ENCODE data around the gene MYO9A. TPM values are rescaled to one million over a fixed set of nuclear protein-coding genes. Genes with fewer than 3 reads are reported as not detected.
"Not testable (repeated sequence)": the region's sequence is repeated elsewhere in the genome, so short reads cannot be mapped to it uniquely, and the experiment has no call there.

MYO9A gene
- total RNA-seq, 1 donor from 2014 or later = 16.6 TPM

- intact Hi-C loops (cut with micrococcal nuclease) = not testable (repeated sequence)
Measured at GRCh38 chr15:72053297-72053696, 64.7 kb downstream of the MYO9A start.

DNA sequence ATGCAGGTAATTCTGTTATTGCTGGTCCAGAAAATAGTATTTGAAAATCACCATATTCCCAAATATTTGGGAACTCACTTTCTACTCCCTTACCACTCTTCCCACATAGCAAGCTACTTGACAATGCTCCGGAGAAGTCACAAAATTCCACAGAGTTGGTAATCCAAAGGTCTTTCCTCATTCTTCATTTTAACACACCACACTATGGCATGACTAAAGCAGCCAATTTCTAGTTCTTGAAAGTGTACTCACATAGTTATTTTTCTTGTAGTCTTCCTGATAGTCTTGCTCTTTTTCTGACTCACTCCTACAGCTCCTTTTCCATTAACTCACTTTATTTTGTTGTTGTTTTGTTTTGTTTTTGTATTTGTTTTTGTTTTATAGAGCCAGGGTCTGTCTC, 67.2 kb downstream of the MYO9A start:
- intact Hi-C loops (cut with micrococcal nuclease) = no loop called here

- intact Hi-C loops (cut with micrococcal nuclease) = no loop called here
Measured at GRCh38 chr15:72047020-72047419, 70.9 kb downstream of the MYO9A start.

DNA sequence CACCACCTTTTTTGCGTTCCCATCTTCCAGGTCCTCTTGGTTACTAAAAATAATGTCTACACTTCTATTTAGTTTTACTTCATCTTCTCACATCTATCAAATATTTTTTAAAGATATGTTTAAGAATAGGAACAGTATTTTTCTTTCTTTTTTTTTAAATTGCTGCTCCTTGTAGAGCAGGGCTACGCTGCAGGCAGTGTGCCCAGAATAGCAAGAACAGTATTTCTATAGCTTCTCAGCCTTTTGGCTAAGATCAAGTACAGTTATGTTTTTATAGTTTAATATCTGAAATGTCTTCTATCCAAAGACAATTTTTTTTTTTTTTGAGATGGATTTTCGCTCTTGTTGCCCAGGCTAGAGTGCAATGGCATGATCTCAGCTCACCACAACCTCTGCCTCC, 73.0 kb downstream of the MYO9A start:
- intact Hi-C loops (cut with micrococcal nuclease) = no loop called here

- intact Hi-C loops (cut with micrococcal nuclease) = no loop called here
Measured at GRCh38 chr15:72042865-72043264, 75.1 kb downstream of the MYO9A start.

DNA sequence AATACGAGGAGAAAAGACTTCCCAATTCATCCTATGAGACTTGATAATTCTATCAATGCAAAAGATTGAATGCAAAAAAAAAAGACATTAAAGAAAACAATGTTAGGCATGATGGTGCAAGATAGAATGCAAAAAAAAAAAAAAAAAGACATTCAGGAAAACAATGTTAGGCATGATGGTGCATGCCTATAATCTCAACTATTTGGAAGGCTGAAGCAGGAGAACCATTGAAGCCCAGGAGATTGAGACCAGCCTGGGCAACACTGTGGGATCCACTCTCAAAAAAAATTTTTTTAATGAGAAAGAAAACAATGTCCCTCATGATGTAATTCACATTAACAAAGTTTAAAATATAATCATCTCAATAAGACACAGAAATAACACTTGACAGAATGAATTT, 75.9 kb downstream of the MYO9A start:
- intact Hi-C loops (cut with micrococcal nuclease) = no loop called here

- intact Hi-C loops (cut with micrococcal nuclease) = no loop called here
Measured at GRCh38 chr15:72037321-72037720, 80.6 kb downstream of the MYO9A start.

- intact Hi-C loops (cut with micrococcal nuclease) = no loop called here
Measured at GRCh38 chr15:72034859-72035650, 82.9 kb downstream of the MYO9A start.

DNA sequence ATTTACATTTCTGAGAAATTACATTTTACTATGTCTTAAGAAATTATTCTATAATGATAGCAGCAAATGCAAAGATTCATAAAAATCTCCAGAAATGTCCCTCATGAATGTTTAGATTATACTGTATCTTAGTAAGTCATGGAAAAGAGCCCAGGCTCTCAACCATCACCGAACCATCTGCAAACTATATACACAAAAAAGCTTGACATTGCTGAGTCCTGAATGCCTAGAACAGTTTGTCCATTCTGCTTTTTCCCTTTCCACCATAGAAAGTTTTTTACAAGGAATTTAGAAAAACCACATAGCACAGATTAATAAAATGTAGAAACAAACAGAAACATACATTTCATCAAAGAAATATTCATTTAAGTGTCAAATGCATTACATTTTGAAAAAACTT, 83.6 kb downstream of the MYO9A start:
- intact Hi-C loops (cut with micrococcal nuclease) = no loop called here

DNA sequence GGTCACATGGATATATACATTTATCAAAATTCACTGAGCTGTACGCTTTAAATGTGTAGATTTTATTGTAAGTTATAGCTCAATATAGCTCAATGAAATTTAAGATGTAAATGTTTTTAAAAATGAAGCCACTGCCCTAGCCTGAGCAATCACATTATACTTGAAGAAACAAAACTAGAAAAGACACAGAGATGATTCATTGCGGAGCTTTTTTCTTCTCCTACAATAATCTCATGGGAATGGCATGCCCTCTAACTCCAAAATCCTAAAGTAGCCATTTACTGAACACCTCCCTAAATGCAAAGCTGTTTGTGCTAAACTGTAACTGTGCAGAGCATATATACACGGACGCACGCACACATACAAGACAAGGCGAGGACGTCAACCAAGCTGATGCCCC, 84.2 kb downstream of the MYO9A start:
- intact Hi-C loops (cut with micrococcal nuclease) = no loop called here

DNA sequence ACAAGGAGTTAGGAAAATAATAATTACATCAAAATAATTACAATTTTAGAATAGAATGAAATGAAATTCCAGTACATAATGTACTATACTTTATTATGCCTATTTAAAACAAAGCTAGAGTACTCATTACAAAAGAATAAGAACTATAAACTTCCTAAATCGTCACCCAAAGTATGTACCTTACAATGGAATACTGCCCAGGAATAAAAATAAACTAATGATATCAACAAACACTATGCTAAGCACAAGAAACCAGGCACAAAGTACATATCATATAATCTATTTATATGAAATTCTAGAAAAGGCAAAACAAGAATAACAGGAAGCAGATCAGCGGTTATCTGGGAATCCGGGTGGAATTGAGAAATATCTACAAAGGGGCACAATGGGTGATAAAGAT, 84.7 kb downstream of the MYO9A start:
- intact Hi-C loops (cut with micrococcal nuclease) = no loop called here

- intact Hi-C loops (cut with micrococcal nuclease) = no loop called here
Measured at GRCh38 chr15:72021604-72022003, 96.3 kb downstream of the MYO9A start.

DNA sequence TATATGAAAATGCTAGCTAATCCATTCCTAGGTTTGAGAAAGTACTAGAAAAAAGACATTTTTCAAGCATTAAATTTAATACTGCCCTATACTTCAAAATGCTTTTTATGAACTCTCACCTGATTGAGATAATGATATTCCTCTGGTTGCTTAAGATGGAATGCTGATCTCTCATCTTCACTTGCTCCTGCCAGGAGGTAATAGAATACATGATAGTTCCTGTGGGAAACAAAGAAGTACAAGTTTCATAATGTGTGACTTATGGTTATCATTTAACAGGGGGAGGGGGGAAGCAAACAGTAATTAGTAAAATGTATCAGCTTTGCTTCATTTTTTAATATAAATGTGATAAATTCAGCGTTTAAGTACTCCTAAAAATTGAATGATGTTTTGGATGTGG, 97.2 kb downstream of the MYO9A start:
- intact Hi-C loops (cut with micrococcal nuclease) = no loop called here

GRCh38 chr15:72014555-72014954, 103.4 kb downstream of the MYO9A start:
- intact Hi-C loops (cut with micrococcal nuclease) = not testable (repeated sequence)

GRCh38 chr15:72013703-72014102, 104.2 kb downstream of the MYO9A start:
- intact Hi-C loops (cut with micrococcal nuclease) = no loop called here

DNA sequence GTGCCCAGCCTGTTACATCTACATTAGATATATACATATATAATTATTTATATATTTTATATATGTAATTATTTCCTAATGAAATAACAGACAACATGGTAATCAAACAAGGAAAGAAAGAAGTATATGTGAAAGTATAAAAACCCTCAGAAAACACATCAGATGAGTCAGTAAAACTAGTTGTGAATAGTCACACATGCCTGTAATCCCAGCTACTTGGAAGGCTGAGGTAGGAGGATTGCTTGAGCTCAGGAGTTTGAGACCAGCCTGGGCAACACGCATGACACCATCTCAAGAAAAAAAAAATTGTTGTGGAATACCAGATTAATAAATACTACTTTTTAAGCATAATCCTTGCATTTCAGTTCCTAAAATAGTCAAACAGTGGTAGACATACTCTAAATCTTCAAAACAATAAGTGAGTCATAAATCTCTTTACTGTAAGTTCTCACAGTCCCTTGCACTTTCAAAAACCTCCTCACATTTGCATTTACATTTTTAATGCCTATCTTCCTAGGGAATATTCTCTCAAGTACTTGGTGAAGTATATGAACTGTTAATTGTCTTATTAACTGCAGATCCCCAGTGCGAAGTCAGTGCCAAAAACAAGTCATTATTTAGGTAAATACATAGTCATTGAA, 106.5 kb downstream of the MYO9A start:
- intact Hi-C loops (cut with micrococcal nuclease) = no loop called here

GRCh38 chr15:72009222-72009621, 108.7 kb downstream of the MYO9A start:
- intact Hi-C loops (cut with micrococcal nuclease) = no loop called here

DNA sequence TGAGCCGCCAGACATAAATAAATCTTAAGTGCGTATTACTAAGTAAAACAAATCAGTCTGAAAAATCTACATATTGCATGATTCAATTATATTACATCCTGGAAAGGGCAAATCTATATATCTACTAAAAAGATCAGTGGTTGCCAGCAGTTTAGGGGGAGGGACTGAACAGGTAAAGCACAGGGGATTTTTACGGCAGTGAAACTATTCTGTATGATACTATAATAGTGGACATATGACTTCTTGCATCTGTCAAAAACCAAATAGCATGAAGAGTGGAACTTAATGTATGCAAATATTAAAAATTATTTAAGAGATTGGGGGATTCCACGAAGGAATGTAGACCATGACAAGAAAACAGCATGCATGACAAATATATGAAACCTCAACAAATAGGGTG, 111.6 kb downstream of the MYO9A start:
- intact Hi-C loops (cut with micrococcal nuclease) = no loop called here

- intact Hi-C loops (cut with micrococcal nuclease) = no loop called here
Measured at GRCh38 chr15:72005483-72005882, 112.5 kb downstream of the MYO9A start.

DNA sequence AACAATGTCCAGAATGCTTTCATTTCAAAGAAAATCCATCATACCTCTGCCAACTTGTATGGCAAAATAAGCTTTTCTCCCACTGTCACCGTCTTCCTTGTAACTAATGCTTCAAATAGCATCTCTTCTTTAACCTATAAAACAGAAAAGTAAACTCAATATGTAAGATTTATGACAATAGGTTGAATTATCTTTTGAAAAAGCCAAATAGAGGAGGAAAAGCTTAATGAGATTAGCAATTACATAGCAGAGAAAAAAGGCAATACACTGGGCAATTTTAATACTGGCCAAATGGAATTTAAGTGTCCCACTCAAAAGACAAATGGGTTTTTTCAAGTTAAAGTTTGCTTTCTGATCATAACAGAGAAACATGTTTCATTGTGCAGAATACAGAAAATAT, 118.1 kb downstream of the MYO9A start:
- intact Hi-C loops (cut with micrococcal nuclease) = no loop called here

- intact Hi-C loops (cut with micrococcal nuclease) = not testable (repeated sequence)
Measured at GRCh38 chr15:71998717-71999116, 119.2 kb downstream of the MYO9A start.

GRCh38 chr15:71997691-71998090, 120.3 kb downstream of the MYO9A start:
- intact Hi-C loops (cut with micrococcal nuclease) = no loop called here

DNA sequence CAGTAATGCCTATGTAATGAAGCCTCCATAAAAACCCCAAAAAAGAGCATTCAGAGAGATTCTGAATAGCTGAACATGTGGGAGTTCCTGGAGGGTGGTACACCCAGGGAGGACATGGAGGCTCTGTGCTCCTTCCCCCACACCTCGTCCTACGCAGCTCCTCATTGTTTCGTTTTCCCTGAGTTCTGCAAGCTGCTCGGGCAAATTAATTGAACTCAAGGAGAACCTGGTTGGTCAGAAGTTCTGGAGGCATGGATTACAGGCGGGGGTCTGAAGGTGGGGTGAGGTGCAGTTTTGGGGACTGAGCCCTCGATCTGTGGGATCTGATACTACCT, 142.2 kb downstream of the MYO9A start:
- intact Hi-C loops (cut with micrococcal nuclease) = no loop called here
